GM21576 (cell line): ENCODE results near the gene TEX44.

Experiments used
- ATAC-seq: cut with Tn5 transposase; IDR thresholded peaks from one replicate; pipeline ENCODE4 v1.9.1; 2021; ENCODE audit warnings: mild to moderate bottlenecking, moderate library complexity; ENCODE audit not compliant: unreplicated experiment

The TEX44 gene

GRCh38 chr2:231604685-231605606 lies 12.3 kb downstream of the TEX44 start:
- ATAC-seq, result peak; percentile 86

GRCh38 chr2:231605607-231606091 lies 13.0 kb downstream of the TEX44 start:
- ATAC-seq, result no peak

- ATAC-seq, result no peak
Observed at GRCh38 chr2:231606941-231607340, 14.3 kb downstream of the TEX44 start.

- ATAC-seq, result no peak
Observed at GRCh38 chr2:231611273-231612108, 18.8 kb downstream of the TEX44 start.

GRCh38 chr2:231612109-231612455 lies 19.4 kb downstream of the TEX44 start:
- no peak for ATAC-seq

GRCh38 chr2:231612456-231613330 lies 20.0 kb downstream of the TEX44 start:
- ATAC-seq, result peak; percentile 34

DNA sequence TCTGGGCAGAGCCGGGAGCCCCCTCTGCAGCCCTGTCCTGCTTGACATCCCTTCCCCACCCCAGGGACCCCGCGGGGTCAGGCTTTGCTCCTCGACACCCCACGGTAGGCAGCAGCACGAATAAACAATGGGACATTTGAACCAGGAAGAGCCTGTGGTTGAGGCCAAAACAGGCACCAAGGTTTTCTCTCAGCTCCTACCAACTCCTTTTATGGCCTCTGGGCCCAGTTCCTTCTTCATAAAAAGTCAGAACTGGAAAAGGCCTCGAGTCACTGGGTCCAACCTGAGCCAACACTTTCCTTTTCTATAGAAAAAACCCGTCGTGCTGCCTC lies 20.6 kb downstream of the TEX44 start:
- no peak for ATAC-seq

DNA sequence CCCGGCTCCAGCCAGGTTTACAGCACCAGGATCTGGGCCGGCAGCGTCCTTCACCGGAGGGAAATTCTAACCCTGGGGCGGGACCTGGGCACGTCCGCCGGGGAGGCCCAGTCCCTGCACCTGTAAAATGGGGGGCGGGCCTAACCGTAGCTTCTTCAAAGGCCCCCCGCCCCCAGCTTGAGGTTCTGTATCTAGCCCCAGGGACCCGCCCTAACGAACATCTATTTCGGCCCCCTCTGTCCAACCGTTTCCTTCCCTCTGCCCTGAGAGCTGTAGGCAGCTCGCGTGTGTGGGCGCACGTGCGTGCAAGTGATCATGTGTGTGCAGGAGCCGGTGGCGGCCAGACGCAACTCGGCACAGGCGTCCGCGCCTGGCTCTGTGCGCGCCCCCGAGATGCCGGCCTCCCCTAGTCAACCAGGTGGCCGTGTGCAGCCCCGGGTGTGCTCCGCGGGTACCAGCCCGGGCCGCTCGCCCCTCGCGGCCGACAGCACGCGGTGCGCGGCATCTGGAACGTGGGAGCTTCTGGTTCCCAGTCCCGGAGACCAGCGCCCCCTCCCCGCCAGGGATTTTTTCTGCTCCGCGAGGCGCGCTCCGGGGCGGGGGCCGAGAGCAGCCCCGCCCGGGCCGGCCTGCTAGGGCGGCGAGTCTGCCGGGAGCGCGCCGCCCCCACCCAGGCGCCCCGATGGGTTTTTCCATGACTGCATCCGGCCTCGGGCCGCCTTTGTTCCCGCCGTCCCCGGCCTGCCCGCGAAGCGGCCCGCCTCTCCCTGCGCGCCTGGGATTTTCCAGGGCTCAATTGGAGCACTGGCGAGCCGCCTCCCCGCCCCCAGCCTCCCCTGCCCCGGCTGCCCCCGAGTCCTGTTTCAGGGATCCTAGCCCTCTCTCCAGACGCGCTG lies 21.2 kb downstream of the TEX44 start:
- ATAC-seq, result peak; percentile 52

- ATAC-seq, result peak; percentile 5
Observed at GRCh38 chr2:231614559-231615057, 21.9 kb downstream of the TEX44 start.

GRCh38 chr2:231615058-231615671 lies 22.5 kb downstream of the TEX44 start:
- no peak for ATAC-seq

GRCh38 chr2:231616296-231616695 lies 23.6 kb downstream of the TEX44 start:
- ATAC-seq, result no peak

DNA sequence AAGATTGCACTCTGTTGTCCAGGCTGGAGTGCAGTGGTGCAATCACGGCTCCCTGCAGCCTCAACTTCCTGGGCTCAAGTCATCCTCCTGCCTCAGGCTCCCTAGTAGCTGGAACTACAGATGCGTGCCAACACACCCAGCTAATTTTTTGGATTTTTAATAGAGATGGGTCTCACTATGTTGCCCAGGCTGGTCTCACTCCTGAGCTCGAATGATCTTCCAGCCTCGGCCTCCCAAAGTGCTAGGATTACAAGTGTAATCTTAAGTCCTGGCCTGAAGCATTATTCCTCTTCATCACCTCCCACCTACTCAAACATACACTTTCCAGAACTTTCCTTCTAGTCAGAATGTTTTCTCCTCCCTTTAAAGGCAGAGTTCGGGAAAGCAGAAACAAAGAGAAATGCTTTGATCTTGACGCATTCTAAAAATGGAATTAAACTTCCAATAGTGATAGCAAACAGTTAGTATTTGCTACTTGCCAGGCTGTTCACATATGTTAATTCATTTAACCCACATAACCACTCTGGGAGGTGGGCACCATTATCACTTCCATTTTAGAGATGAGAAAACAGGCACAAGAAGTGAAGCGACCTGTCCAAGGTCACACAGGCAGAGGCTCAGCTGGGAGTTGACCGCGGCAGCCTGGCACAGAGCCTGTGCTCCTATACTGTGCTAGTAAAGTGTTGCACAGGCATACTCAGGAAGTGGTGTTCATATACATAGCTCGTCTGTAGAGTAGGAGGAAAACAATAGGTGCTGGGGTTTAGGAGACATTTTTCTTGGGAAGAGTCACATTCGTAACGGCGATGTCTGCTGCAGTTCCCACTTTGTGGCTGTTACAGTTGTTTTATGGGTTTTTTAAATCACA lies 24.6 kb downstream of the TEX44 start:
- no peak for ATAC-seq

DNA sequence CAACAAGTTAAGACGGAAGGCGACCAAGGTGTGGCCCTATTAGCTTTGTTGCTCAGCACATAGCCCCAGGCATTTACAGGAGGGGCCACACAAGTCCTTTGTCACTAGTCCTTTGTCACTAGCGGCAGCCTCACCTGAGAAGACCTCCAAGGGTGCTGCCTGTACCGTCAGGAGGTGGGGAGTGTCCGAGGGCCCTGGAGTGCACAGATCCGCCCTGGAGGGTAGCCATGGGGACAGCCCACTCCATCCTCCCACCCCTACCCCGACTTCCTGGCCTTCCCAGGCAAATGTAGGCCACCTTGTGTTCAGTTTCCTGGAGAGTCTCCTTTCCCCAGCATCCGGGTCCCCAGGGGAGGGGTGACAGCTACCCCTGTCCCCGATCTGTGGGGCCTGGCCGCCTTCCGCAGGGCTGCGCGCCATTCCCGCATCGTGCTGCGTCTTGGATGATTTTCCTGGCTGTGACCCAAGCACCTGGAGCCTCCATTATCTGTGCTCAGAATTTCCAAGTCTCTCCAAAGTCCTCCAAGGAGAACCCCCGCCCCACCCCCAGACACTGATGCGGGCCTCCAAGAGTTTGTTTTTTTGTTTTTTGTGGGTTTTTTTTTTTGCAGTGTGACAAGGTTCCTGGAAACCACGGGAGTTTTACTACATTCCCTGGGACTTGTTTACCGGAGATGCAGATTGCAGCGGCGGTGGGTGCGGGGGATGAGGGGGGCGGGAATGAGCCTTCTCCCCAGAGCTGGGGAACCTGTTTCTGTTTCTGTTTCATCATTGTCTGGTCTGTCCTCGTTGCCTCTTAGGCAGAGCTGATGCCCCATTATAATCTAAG lies 28.6 kb downstream of the TEX44 start:
- no peak for ATAC-seq

GRCh38 chr2:231622963-231623362 lies 30.3 kb downstream of the TEX44 start:
- ATAC-seq, result no peak

DNA sequence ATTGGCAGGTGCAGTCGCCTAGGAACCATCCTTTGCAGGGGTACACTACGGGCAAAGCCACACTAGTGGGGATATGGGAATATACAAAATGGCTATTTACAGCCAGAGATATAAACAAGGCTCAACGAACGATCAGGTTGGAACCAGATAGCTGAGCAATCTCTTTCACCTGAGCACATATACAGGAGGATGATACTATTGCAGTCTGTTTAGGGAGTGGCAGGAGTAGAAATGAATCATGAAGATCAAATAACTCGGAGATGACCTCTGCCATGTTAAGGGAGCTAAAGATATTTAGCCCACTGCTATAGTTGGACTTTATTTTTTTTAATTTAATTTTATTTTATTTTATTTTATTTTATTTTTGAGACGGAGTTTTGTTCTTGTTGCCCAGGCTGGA lies 33.8 kb downstream of the TEX44 start:
- no peak for ATAC-seq

- ATAC-seq, result no peak
Observed at GRCh38 chr2:231627384-231628120, 34.9 kb downstream of the TEX44 start.
